ENCODE data around the gene TOPORS. TPM values are rescaled to one million over a fixed set of nuclear protein-coding genes. Genes with fewer than 3 reads are reported as not detected.
"Not testable (repeated sequence)": the region's sequence is repeated elsewhere in the genome, so short reads cannot be mapped to it uniquely, and the experiment has no call there.

The TOPORS gene
- total RNA-seq, 5 donors from 2014 or later (not counting 1 experiment from before 2014, with no cell fraction given): 14.8 to 28.3 (median 16.8) TPM

DNA sequence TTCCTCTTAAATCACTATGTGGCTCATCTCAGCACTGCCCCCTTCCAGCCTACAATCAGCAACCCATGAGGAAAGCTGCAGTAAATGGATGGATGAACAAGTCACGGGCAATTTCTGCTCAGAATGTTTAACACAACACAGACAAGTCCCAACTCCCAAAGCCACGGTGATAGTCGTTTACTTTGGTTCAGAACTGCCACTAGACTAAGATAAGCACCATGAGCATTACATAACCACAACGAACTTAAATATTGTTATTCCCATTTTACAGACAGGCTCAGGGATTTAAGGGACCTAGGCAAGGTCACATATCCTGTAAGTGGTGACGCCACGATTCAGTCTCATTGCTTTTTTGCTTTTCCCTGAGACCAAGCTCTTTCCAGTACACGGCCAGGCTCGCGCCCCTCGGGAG lies 2.2 kb downstream of the TOPORS start:
- Histone ChIP-seq H3K27me3 (replicated peaks in 1 of 2; ENCODE audit: control insufficient read depth in 2 of 2, extremely low read depth in 1 of 2, insufficient read depth in 2 of 2, low read length in 1 of 2) (no peaks in the 10 kb centered on the region), H3K9me3 (no peaks in the 10 kb centered on the region), H3K27ac (ENCODE audit: low read length) (peak overlapping the region; percentile 99), H3K36me3 (ENCODE audit: control insufficient read depth in 2 of 2, extremely low read depth in 1 of 2, insufficient read depth in 1 of 2, low read length in 1 of 2) (no peaks in the 10 kb centered on the region), H3K4me3 (ENCODE audit: control insufficient read depth in 1 of 2, extremely low read depth in 1 of 2, low read length in 1 of 2) (peak overlapping the region; percentile 89 to 91), H3K4me1 (ENCODE audit: control insufficient read depth in 1 of 2, extremely low read depth in 1 of 2, insufficient read depth in 2 of 2, low read length in 2 of 2) (peaks cover 13 to 24% of the 10 kb centered on the region in 2 experiments)
- H3K36me3 Mint-ChIP-seq: peaks cover 5% of the 10 kb centered on the region
- peaks cover 58 to 63% (median 59%) of the 10 kb centered on the region in 3 donors for H3K4me1 Mint-ChIP-seq
- WGBS (ENCODE audit: insufficient coverage): 5% methylated on average over 10 of the region's 10 CpGs
- CTCF ChIA-PET: interaction anchor here (0.7 to 4.3 kb wide), 14 partner anchors 13 to 171 kb away, joined by 3 to 78 read pairs (median 5); partner anchors contain the start of genes RIGI (in 2 of the 2), ACO1 (in 1 of the 2) and NDUFB6 (in 1 of the 2)
- H3K4me3 Mint-ChIP-seq: peak overlapping the region; percentile 91 to 98 (median 97)
- peak overlapping the region; percentile 75 to 77 for H3K27ac Mint-ChIP-seq
- POLR2A ChIA-PET: interaction anchor here (1.0 to 1.9 kb wide), 5 partner anchors 20 to 171 kb away, joined by 3 to 11 read pairs (median 5); partner anchors contain the start of gene RIGI (in 2 of the 2)
- ATAC-seq (replicated peaks in 1 of 4): no peak
- no peaks in the 10 kb centered on the region for H3K27me3 Mint-ChIP-seq
- DNase-seq: peak in 2 of 35 experiments; percentile 5 to 44
- H3K9me3 Mint-ChIP-seq: no peaks in the 10 kb centered on the region

DNA sequence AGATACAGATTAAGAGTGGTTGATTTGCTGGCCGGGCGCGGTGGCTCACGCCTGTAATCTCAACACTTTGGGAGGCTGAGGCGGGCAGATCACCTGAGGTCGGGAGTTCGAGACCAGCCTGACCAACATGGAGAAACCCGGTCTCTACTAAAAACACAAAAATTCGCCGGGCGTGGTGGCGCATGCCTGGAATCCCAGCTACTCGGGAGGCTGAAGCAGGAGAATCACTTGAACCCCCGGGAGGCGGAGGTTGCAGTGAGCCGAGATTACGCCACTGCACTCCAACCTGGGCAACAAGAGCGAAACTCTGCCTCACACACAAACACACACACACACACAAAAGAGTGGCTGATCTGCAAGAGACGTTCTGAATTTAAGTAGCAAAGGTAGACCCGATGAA lies 4.2 kb downstream of the TOPORS start:
- peaks cover 11 to 22% of the 10 kb centered on the region in 2 experiments for H3K4me1 ChIP-seq (ENCODE audit: control insufficient read depth in 1 of 2, extremely low read depth in 1 of 2, insufficient read depth in 2 of 2, low read length in 2 of 2)
- Mint-ChIP-seq H3K4me3 (peak overlapping the region in 1 of 3 donors; percentile 91), H3K36me3 (peaks cover 14% of the 10 kb centered on the region), H3K4me1 (peaks cover 46 to 64% (median 53%) of the 10 kb centered on the region in 3 donors)
- not testable (repeated sequence) for H3K9me3 ChIP-seq; H3K27ac ChIP-seq (ENCODE audit: low read length); DNase-seq; H3K27me3 ChIP-seq (replicated peaks in 1 of 2; ENCODE audit: control insufficient read depth in 2 of 2, extremely low read depth in 1 of 2, insufficient read depth in 2 of 2, low read length in 1 of 2); H3K27me3 Mint-ChIP-seq; ATAC-seq (replicated peaks in 1 of 4); H3K27ac Mint-ChIP-seq; H3K9me3 Mint-ChIP-seq; H3K4me3 ChIP-seq (ENCODE audit: control insufficient read depth in 1 of 2, extremely low read depth in 1 of 2, low read length in 1 of 2); H3K36me3 ChIP-seq (ENCODE audit: control insufficient read depth in 2 of 2, extremely low read depth in 1 of 2, insufficient read depth in 1 of 2, low read length in 1 of 2)
- ChIA-PET POLR2A (interaction anchor here in 1 of 2 donors (0.5 kb wide), 1 partner anchor 539 kb away, joined by 3 read pairs; no protein-coding TSS in a partner anchor), CTCF (interaction anchor here (0.6 to 3.4 kb wide), 5 partner anchors 22 to 525 kb away, joined by 3 to 31 read pairs (median 3); partner anchors contain the start of gene RIGI (in 1 of the 2))
- WGBS (ENCODE audit: insufficient coverage): 98% methylated on average over 19 of the region's 20 CpGs

DNA sequence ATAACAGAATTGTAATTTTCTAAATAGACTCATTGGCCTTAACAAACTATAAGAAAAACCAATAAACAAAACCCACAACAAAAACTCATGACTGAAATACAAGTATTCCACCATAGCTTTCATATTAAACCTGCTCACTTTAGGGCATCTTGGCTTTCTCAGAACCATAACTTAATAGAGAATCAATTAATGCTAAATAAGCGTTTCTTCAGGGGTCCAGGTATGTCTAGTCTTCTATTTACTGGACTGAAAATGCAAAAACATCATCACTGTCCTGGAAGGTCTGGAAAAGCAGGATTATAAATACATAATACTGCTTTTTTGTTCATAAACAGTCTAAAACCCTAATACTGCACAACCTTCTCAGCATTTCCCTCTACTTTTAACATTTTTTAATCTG lies 6.5 kb downstream of the TOPORS start:
- peaks cover 33% of the 10 kb centered on the region for H3K36me3 Mint-ChIP-seq
- DNase-seq (no peak), ATAC-seq (replicated peaks in 1 of 4) (no peak)
- H3K27me3 Mint-ChIP-seq: no peaks in the 10 kb centered on the region
- H3K27ac Mint-ChIP-seq: no peak overlapping the region
- H3K9me3 Mint-ChIP-seq: no peaks in the 10 kb centered on the region
- WGBS (ENCODE audit: insufficient coverage): no CpG with 5 or more reads among the region's 1 CpG
- Histone ChIP-seq H3K4me1 (ENCODE audit: control insufficient read depth in 1 of 2, extremely low read depth in 1 of 2, insufficient read depth in 2 of 2, low read length in 2 of 2) (peaks cover 6 to 8% of the 10 kb centered on the region in 2 experiments), H3K4me3 (ENCODE audit: control insufficient read depth in 1 of 2, extremely low read depth in 1 of 2, low read length in 1 of 2) (no peak overlapping the region), H3K27me3 (replicated peaks in 1 of 2; ENCODE audit: control insufficient read depth in 2 of 2, extremely low read depth in 1 of 2, insufficient read depth in 2 of 2, low read length in 1 of 2) (no peaks in the 10 kb centered on the region), H3K9me3 (no peaks in the 10 kb centered on the region), H3K36me3 (ENCODE audit: control insufficient read depth in 2 of 2, extremely low read depth in 1 of 2, insufficient read depth in 1 of 2, low read length in 1 of 2) (peaks cover 0 to 25% of the 10 kb centered on the region in 2 donors), H3K27ac (ENCODE audit: low read length) (no peak overlapping the region)
- no peak overlapping the region for H3K4me3 Mint-ChIP-seq
- ChIA-PET POLR2A (no interaction called here), CTCF (interaction anchor here in 1 of 2 donors (1.4 to 2.1 kb wide), 3 partner anchors 20 to 34 kb away, joined by 4 to 8 read pairs (median 7); partner anchors contain the start of gene RIGI)
- peaks cover 39 to 46% (median 45%) of the 10 kb centered on the region in 3 donors for H3K4me1 Mint-ChIP-seq

DNA sequence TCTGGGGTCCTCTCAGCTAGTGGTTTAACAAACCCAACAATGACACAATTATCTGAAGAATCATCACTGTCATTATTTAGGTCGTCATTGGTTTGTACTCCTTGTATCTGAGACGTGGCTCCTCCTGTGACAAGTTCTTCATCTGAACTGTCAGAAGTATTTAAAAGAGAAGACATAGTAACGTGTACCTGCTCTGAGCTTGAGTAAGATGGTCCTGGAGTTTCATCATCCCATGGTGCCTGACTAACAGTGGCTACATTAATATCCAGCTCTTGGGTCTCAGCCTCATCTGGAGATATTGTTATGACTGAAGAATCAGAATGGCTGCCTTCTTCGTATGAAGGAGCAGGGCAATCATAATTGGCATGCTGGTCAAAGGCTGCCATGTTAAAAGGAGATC lies 9.3 kb downstream of the TOPORS start:
- DNase-seq: no peak
- POLR2A ChIA-PET: no interaction called here
- Histone ChIP-seq H3K27me3 (replicated peaks in 1 of 2; ENCODE audit: control insufficient read depth in 2 of 2, extremely low read depth in 1 of 2, insufficient read depth in 2 of 2, low read length in 1 of 2) (no peaks in the 10 kb centered on the region), H3K4me3 (ENCODE audit: control insufficient read depth in 1 of 2, extremely low read depth in 1 of 2, low read length in 1 of 2) (no peak overlapping the region), H3K36me3 (ENCODE audit: control insufficient read depth in 2 of 2, extremely low read depth in 1 of 2, insufficient read depth in 1 of 2, low read length in 1 of 2) (peaks cover 7 to 25% of the 10 kb centered on the region in 2 donors), H3K4me1 (ENCODE audit: control insufficient read depth in 1 of 2, extremely low read depth in 1 of 2, insufficient read depth in 2 of 2, low read length in 2 of 2) (no peaks in the 10 kb centered on the region), H3K9me3 (no peaks in the 10 kb centered on the region), H3K27ac (ENCODE audit: low read length) (no peak overlapping the region)
- no peak overlapping the region for H3K4me3 Mint-ChIP-seq
- H3K9me3 Mint-ChIP-seq: no peaks in the 10 kb centered on the region
- H3K4me1 Mint-ChIP-seq: peaks cover 18 to 27% (median 23%) of the 10 kb centered on the region in 3 donors
- H3K27ac Mint-ChIP-seq: no peak overlapping the region
- no peaks in the 10 kb centered on the region for H3K27me3 Mint-ChIP-seq
- H3K36me3 Mint-ChIP-seq: peaks cover 33% of the 10 kb centered on the region
- 100% methylated on average over 2 of the region's 4 CpGs for WGBS (ENCODE audit: insufficient coverage)
- no peak for ATAC-seq (replicated peaks in 1 of 4)
- CTCF ChIA-PET: interaction anchor here (0.7 to 1.0 kb wide), 2 partner anchors 17 to 164 kb away, joined by 3 to 5 read pairs; partner anchors contain the start of gene RIGI (in 1 of the 2)

DNA sequence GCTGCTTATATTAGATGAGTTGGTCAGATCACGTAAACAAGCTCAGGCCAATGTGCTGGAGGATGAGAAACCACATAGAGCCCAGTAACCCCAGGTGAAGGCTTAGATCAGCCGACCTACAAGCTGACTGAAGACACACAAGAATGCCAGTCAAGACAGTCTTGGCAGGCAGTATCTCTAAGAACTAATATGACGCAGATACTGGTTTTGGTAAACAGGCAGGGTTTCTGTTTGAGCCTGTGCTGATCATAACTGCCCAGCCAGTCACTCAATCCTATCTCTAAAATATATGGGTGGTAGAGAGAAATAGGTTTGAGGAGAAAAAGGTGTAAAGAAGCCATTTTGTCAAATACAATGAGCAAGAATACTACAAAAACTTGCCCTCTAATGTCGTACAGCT lies 18.6 kb downstream of the TOPORS start:
- Mint-ChIP-seq H3K4me1 (peaks cover 0 to 2% (median under 1%) of the 10 kb centered on the region in 3 donors), H3K9me3 (no peaks in the 10 kb centered on the region), H3K27me3 (no peaks in the 10 kb centered on the region), H3K36me3 (peaks cover 21% of the 10 kb centered on the region), H3K27ac (no peak overlapping the region), H3K4me3 (no peak overlapping the region)
- ChIA-PET POLR2A (no interaction called here), CTCF (interaction anchor here in 1 of 2 donors (1.6 kb wide), 1 partner anchor 38 kb away, joined by 6 read pairs; no protein-coding TSS in a partner anchor)
- ATAC-seq (replicated peaks in 1 of 4) (no peak), DNase-seq (no peak)
- H3K36me3 ChIP-seq (ENCODE audit: control insufficient read depth in 2 of 2, extremely low read depth in 1 of 2, insufficient read depth in 1 of 2, low read length in 1 of 2): no peaks in the 10 kb centered on the region
- no peaks in the 10 kb centered on the region for H3K9me3 ChIP-seq
- H3K27ac ChIP-seq (ENCODE audit: low read length): no peak overlapping the region
- 93% methylated on average over 3 of the region's 4 CpGs for WGBS (ENCODE audit: insufficient coverage)
- H3K27me3 ChIP-seq (replicated peaks in 1 of 2; ENCODE audit: control insufficient read depth in 2 of 2, extremely low read depth in 1 of 2, insufficient read depth in 2 of 2, low read length in 1 of 2): no peaks in the 10 kb centered on the region
- no peak overlapping the region for H3K4me3 ChIP-seq (ENCODE audit: control insufficient read depth in 1 of 2, extremely low read depth in 1 of 2, low read length in 1 of 2)
- no peaks in the 10 kb centered on the region for H3K4me1 ChIP-seq (ENCODE audit: control insufficient read depth in 1 of 2, extremely low read depth in 1 of 2, insufficient read depth in 2 of 2, low read length in 2 of 2)

DNA sequence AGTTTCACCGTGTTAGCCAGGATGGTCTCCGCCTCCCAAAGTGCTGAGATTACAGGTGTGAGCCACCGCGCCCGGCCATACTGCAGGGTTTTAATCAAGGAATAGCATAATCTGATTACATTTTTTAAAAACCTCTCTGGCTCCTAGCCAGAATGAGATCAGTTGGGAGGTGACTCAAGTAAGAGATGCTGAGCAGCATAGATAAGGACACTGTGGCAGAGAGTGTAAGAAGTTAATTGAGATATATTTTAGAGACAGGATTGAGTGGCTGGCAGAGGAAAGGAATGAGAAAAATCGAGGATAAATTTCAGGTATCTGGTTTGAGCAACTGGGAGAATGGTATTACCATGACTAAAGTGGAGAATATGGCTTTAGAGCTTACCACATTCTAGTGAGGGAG lies 19.1 kb downstream of the TOPORS start:
- Histone ChIP-seq H3K27ac (ENCODE audit: low read length) (no peak overlapping the region), H3K4me1 (ENCODE audit: control insufficient read depth in 1 of 2, extremely low read depth in 1 of 2, insufficient read depth in 2 of 2, low read length in 2 of 2) (no peaks in the 10 kb centered on the region), H3K9me3 (no peaks in the 10 kb centered on the region), H3K4me3 (ENCODE audit: control insufficient read depth in 1 of 2, extremely low read depth in 1 of 2, low read length in 1 of 2) (no peak overlapping the region), H3K27me3 (replicated peaks in 1 of 2; ENCODE audit: control insufficient read depth in 2 of 2, extremely low read depth in 1 of 2, insufficient read depth in 2 of 2, low read length in 1 of 2) (no peaks in the 10 kb centered on the region), H3K36me3 (ENCODE audit: control insufficient read depth in 2 of 2, extremely low read depth in 1 of 2, insufficient read depth in 1 of 2, low read length in 1 of 2) (no peaks in the 10 kb centered on the region)
- H3K9me3 Mint-ChIP-seq: no peaks in the 10 kb centered on the region
- peaks cover 0 to 3% (median 2%) of the 10 kb centered on the region in 3 donors for H3K4me1 Mint-ChIP-seq
- no peak for DNase-seq
- peaks cover 21% of the 10 kb centered on the region for H3K36me3 Mint-ChIP-seq
- H3K27me3 Mint-ChIP-seq: no peaks in the 10 kb centered on the region
- WGBS (ENCODE audit: insufficient coverage): 100% methylated on average over 1 of the region's 6 CpGs
- ATAC-seq (replicated peaks in 1 of 4): no peak
- H3K4me3 Mint-ChIP-seq: no peak overlapping the region
- ChIA-PET CTCF (interaction anchor here in 1 of 2 donors (1.6 kb wide), 1 partner anchor 39 kb away, joined by 6 read pairs; no protein-coding TSS in a partner anchor), POLR2A (no interaction called here)
- no peak overlapping the region for H3K27ac Mint-ChIP-seq

All from T-cell (primary cell).